GM12891 (cell line): ENCODE measurements around the gene PIP5K1C.

Source experiments
- DNase-seq: peaks from one replicate; pipeline ENCODE4 v3.0.0; 2011; ENCODE audit warnings: low spot score; ENCODE audit not compliant: insufficient read length
- FAIRE-seq: peaks from 2 replicates; lab custom pipeline; 2011; peaks lifted over from hg19 to GRCh38; lab: Jason Lieb, UNC
- PAX5 ChIP-seq: IDR thresholded peaks from 2 replicates; pipeline ENCODE4 v1.6.1; 2011; ENCODE audit warnings: low read length, moderate library complexity, mild to moderate bottlenecking; ENCODE audit not compliant: insufficient read depth, severe bottlenecking
- POLR2A ChIP-seq: IDR thresholded peaks from 2 replicates; pipeline ENCODE4 v1.6.1; 2011; ENCODE audit warnings: low read depth, low read length, control low read depth
- POLR2AphosphoS5 ChIP-seq: IDR thresholded peaks from 2 replicates; pipeline ENCODE4 v1.6.1; 2011; ENCODE audit warnings: low read depth, low read length, control low read depth
- POU2F2 ChIP-seq: IDR thresholded peaks from 2 replicates; pipeline ENCODE4 v1.6.1; 2011; ENCODE audit warnings: low read depth, mild to moderate bottlenecking, control low read depth, low read length, moderate library complexity
- SPI1 ChIP-seq: IDR thresholded peaks from 2 replicates; pipeline ENCODE4 v1.6.1; 2011; ENCODE audit warnings: low read depth, low read length, control low read depth
- TAF1 ChIP-seq: IDR thresholded peaks from 2 replicates; pipeline ENCODE4 v1.6.1; 2011; ENCODE audit warnings: low read depth, low read length, control low read depth

Gene PIP5K1C

GRCh38 chr19:3722443-3723109, 22.3 kb upstream of the PIP5K1C start:
- FAIRE-seq: no peak
- no peak for TF ChIP-seq POLR2A
- no peak for TF ChIP-seq POU2F2
- no peak for TF ChIP-seq TAF1
- TF ChIP-seq SPI1: no peak
- no peak for DNase-seq

GRCh38 chr19:3721887-3722442, 21.7 kb upstream of the PIP5K1C start:
- FAIRE-seq (no peak), DNase-seq (no peak)
- TF ChIP-seq PAX5: no peak

GRCh38 chr19:3721131-3721886, 21.0 kb upstream of the PIP5K1C start:
- FAIRE-seq (peak; percentile 63), DNase-seq (peak; percentile 94)
- TF ChIP-seq POLR2A: no peak
- peak; percentile 10 for TF ChIP-seq PAX5

DNA sequence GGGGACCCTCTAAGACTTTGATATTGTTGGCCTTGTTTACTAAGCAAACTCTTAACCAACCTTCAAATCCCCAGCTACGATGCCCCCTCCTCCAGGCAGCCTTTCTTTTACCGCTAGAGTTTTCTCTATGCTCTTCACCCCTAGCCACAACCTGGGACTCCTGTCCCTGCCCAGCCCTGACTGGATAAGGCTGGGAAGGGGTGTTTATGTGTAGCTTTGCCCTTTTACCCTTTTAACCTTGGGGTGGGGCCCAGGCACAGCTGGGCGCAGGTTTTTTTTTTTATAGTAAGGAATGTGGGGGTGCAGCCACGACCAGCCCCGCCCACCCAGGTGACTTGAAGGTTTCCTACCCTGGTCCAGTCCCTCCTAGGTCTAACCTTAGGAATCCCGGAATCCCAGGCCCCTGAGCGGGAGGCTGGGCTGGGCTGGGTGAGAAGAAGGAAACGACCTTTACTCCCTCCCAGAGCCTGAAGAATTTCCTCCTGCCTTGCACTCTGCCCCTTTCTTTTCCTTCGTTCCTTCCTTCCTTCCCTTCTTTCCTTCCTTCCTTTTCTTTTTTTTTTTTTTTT, 20.2 kb upstream of the PIP5K1C start:
- no peak for FAIRE-seq
- TF ChIP-seq POLR2AphosphoS5 (no peak), POLR2A (no peak), POU2F2 (no peak), PAX5 (no peak), SPI1 (no peak), TAF1 (no peak)
- no peak for DNase-seq

GRCh38 chr19:3719868-3720267, 19.6 kb upstream of the PIP5K1C start:
- DNase-seq (no peak), FAIRE-seq (no peak)
- no peak for TF ChIP-seq TAF1
- TF ChIP-seq POLR2A: no peak
- no peak for TF ChIP-seq PAX5
- no peak for TF ChIP-seq POU2F2
- no peak for TF ChIP-seq POLR2AphosphoS5
- no peak for TF ChIP-seq SPI1

DNA sequence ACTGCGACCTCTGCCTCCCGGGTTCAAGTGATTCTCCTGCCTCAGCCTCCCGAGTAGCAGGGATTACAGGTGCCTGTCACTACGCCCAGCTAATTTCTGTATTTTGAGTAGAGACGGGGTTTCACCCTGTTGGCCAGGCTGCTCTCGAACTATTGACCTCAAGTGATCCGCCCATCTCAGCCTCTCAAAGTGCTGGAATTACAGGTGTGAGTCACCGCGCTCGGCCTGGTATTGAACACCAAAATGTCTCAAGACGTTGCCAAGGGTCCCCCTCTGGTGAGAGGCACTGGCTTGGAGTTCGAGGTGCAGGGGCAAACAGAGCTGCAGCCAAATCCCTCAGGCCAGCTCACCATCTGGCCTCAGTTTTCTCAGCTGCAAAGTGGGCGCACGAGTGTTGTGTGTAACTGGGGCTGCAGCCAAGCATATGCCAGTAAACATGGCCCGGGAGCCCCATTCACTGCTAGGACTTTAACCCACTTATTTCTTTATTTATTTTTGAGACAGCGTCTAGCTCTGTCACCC, 15.9 kb upstream of the PIP5K1C start:
- no peak for FAIRE-seq
- no peak for TF ChIP-seq SPI1
- no peak for TF ChIP-seq POLR2AphosphoS5
- no peak for TF ChIP-seq POU2F2
- TF ChIP-seq PAX5: no peak
- TF ChIP-seq POLR2A: no peak
- no peak for TF ChIP-seq TAF1

DNA sequence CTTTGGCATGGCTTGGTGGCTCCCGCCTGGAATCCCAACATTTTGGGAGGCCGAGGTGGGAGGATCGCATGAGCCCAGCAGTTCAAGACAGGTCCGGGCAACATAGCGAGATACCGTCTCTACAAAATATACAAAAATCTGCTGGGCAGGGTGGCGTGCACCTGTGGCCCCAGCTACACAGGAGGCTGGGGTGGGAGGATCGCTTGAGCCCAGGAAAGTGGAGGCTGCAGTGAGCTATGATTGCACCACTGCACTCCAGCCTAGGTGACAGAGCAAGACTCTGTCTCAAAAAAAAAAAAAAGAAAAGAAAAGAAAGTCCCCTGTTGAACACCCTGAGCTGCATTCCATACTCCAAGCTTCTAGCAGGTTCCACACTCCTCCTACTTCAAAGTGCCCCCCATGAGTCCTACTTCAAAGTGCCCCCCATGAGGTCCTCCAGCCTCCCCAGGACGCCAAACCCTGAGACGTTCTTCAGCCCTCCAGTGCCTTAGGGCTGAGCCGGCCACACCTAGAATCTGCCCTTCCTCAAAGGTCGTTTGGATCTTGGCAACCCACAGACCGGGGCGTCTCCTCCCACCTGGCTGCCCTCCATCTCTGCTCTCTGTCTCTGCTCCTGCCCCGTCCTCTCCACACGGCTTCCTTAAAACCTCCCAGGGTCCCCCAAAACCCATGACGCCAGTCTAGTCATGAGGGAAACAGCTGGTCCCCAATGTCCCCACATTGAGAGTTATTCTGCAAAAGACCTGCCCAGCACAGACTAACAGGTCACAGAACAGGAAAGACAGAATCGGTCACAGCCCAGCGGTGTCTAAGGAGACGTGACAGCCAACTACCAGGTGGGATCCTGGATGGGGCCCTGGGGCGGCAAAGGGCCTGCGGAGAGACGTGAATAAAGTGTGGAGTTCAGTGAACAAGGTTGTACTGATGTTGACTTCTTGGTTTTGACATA, 12.7 kb upstream of the PIP5K1C start:
- DNase-seq: no peak
- no peak for TF ChIP-seq POLR2A
- no peak for TF ChIP-seq SPI1
- no peak for TF ChIP-seq PAX5
- no peak for TF ChIP-seq POLR2AphosphoS5
- TF ChIP-seq POU2F2: no peak
- no peak for TF ChIP-seq TAF1
- no peak for FAIRE-seq

More for the DNA sequence above, 15.9 kb upstream of the PIP5K1C start:
- DNase-seq: no peak

DNA sequence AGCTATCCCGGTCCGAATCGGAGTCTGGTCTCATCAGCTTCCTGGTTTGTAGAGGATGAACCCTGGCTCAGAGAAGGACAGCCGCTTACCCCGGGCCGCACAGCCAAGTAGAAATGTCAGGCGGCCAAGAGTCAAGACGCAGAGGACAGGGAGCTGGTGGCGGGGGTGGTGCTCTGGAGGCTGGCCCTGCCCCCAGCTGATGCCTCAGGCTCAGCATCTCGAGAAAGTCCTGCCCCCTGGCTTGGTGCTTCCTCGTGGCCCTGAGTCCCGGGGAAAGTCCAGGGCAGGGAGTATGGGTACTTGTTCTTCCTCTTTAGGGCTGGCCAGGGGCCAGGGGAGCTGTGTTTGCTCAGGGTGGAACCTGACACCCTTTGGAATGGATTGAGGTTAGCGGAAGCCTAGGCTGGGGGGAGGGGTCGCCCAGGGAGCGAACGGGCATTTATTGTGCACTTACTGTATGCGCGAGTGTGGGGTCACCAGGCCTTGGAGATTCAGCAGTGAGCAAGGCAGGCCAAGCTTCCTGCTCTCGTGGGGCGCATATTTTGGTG, 10.1 kb upstream of the PIP5K1C start:
- TF ChIP-seq POU2F2: no peak
- TF ChIP-seq POLR2A: no peak
- TF ChIP-seq TAF1: no peak
- TF ChIP-seq SPI1: no peak
- TF ChIP-seq PAX5: no peak
- no peak for TF ChIP-seq POLR2AphosphoS5
- FAIRE-seq (no peak), DNase-seq (no peak)
